Kidney (tissue), 14 donors: ENCODE data around the gene TGFB1I1. TPM values are rescaled to one million over a fixed set of nuclear protein-coding genes. Genes with fewer than 3 reads are reported as not detected.

Source experiments
- DNase-seq, 5 donors: peaks; one replicate each; pipeline ENCODE4 v3.0.0-alpha.2; 2013 to 2020
- FAIRE-seq: peaks from 2 replicates; lab custom pipeline; 2012; peaks lifted over from hg19 to GRCh38; lab: Jason Lieb, UNC
- H3K27ac ChIP-seq, 2 donors: one replicate each; pipeline ENCODE4 v1.7.0; 2013; ENCODE audit warnings: low read depth in 2 of 2, low read length in 2 of 2, inconsistent platforms in 1 of 2
- H3K27me3 ChIP-seq: one replicate; pipeline ENCODE4 v1.7.1; 2013; ENCODE audit warnings: low read length, inconsistent platforms; ENCODE audit not compliant: control insufficient read depth, insufficient read depth
- H3K36me3 ChIP-seq, 3 donors: one replicate each; pipeline versions ENCODE4 v1.7.0 to v1.7.1; 2013; ENCODE audit warnings: low read length in 3 of 3, control low read depth in 1 of 3, inconsistent platforms in 1 of 3; ENCODE audit not compliant: insufficient read depth in 3 of 3, control insufficient read depth in 2 of 3
- H3K4me1 ChIP-seq, 3 donors: one replicate each; pipeline versions ENCODE4 v1.7.0 to v1.7.1; 2013; ENCODE audit warnings: low read length in 3 of 3, inconsistent platforms in 1 of 3, low read depth in 1 of 3; ENCODE audit not compliant: control insufficient read depth in 2 of 3, insufficient read depth in 2 of 3
- H3K4me3 ChIP-seq, 3 donors: one replicate each; pipeline versions ENCODE4 v1.7.0 to v1.8.1; 2013; ENCODE audit warnings: low read length in 3 of 3, control low read depth in 1 of 3, inconsistent platforms in 1 of 3
- H3K9ac ChIP-seq, 3 donors: one replicate each; pipeline versions ENCODE4 v1.7.0 to v1.7.1; 2013; ENCODE audit warnings: low read length in 3 of 3, control low read depth in 1 of 3, inconsistent platforms in 1 of 3
- H3K9me3 ChIP-seq, 3 donors: one replicate each; pipeline versions ENCODE4 v1.7.0 to v1.7.1; 2013; ENCODE audit warnings: low read length in 3 of 3, control low read depth in 1 of 3, inconsistent platforms in 1 of 3; ENCODE audit not compliant: control insufficient read depth in 2 of 3, insufficient read depth in 1 of 3
- CTCF ChIP-seq: IDR thresholded peaks from 3 replicates; pipeline ENCODE4 v1.5.1; 2012; ENCODE audit warnings: mild to moderate bottlenecking, moderate library complexity, borderline replicate concordance; ENCODE audit not compliant: insufficient read depth; ENCODE audit errors: extremely low read depth
- intact Hi-C: fragments of 100-400 bp; cut with DNase I; formaldehyde crosslinking; loops from one replicate; pipeline ENCODE4 v1.11.1; 2022
- polyA plus RNA-seq: library from polyadenylated mRNA; stranded (reverse); fragments of 350-450 nt; fragmentation: Illumina TruSeq; extraction: RNeasy Lipid Tissue Mini Kit (QIAGEN cat#74804); gene quantifications from one replicate; pipeline ENCODE4 v1.2.3, GENCODE V29; 2014; ENCODE audit warnings: low read depth, low replicate concordance; ENCODE audit not compliant: insufficient read depth
- total RNA-seq: library from RNA; stranded (reverse); fragmentation: NEBNext Ultra II Directional; extraction: Animal tissue kit (Norgen Biotek cat#: 25700); gene quantifications from one replicate; pipeline ENCODE4 v1.2.1, GENCODE V29; 2021
- donor health status: control.
- donor health status: control.
- donor health status: control.
- donor health status: control.
- donor health status: control.
- donor health status: DM: yes; HTN: yes; CAD: no.
- donor health status: Normal renal cell carcinoma (clear cell type).

TGFB1I1 gene
- total and polyA plus RNA-seq, 2 donors from 2014 or later, result 27.5 to 54.4 TPM

- Histone ChIP-seq H3K27me3 (no peaks in the 10 kb centered on the region), H3K9me3 (no peaks in the 10 kb centered on the region), H3K36me3 (no peaks in the 10 kb centered on the region), H3K4me1 (peaks cover 0 to 2% (median 0%) of the 10 kb centered on the region in 3 donors), H3K4me3 (no peak overlapping the region), H3K27ac (no peak overlapping the region), H3K9ac (no peak overlapping the region)
- FAIRE-seq, result no peak
- TF ChIP-seq CTCF, result no peak
- intact Hi-C loops, result no loop called here
- DNase-seq, result no peak
These were observed 48.2 kb upstream of the TGFB1I1 start for GRCh38 chr16:31423801-31424200.

- intact Hi-C loops, result no loop called here
- TF ChIP-seq CTCF, result no peak
These were observed 44.3 kb upstream of the TGFB1I1 start for GRCh38 chr16:31427441-31428278.

GRCh38 chr16:31428279-31428597 lies 43.7 kb upstream of the TGFB1I1 start, which contains the start of gene COX6A2:
Gene COX6A2 (minus strand): TSS chr16:31428360. CDS start chr16:31428325, 35 bp downstream.
- Histone ChIP-seq H3K4me3 (peak within 1 kb of the TSS in 2 of 3 donors; percentile 24 to 29), H3K27me3 (no peaks in the 10 kb centered on the region), H3K36me3 (no peaks in the 10 kb centered on the region), H3K9ac (no peak within 1 kb of the TSS), H3K4me1 (peaks cover 0 to 2% (median 0%) of the 10 kb centered on the region in 3 donors), H3K9me3 (no peaks in the 10 kb centered on the region), H3K27ac (no peak within 1 kb of the TSS)
- no peak for TF ChIP-seq CTCF
- intact Hi-C loops, result no loop called here
- no peak for FAIRE-seq
- DNase-seq, result no peak

More at GRCh38 chr16:31427441-31428278, 44.3 kb upstream of the TGFB1I1 start:
- Histone ChIP-seq H3K36me3 (no peaks in the 10 kb centered on the region), H3K4me1 (peaks cover 0 to 2% (median 0%) of the 10 kb centered on the region in 3 donors), H3K4me3 (peak overlapping the region in 2 of 3 donors; percentile 24 to 29), H3K9ac (no peak overlapping the region), H3K27me3 (no peaks in the 10 kb centered on the region), H3K9me3 (no peaks in the 10 kb centered on the region), H3K27ac (no peak overlapping the region)
- DNase-seq, result peak; percentile 67 to 86 (median 82)
- FAIRE-seq, result no peak
